CD4-positive, alpha-beta T cell treated with Interleukin-4 for 1 hour (primary cell): Measurements from ENCODE around the gene NOTCH1.

Experiments used
- DNase-seq, 2 donors: peaks; one replicate each; pipeline ENCODE4 v3.0.0-alpha.2; 2020 to 2022

Gene NOTCH1

GRCh38 chr9:136484153-136485048, 61.4 kb downstream of the NOTCH1 start:
- DNase-seq: no peak

DNA sequence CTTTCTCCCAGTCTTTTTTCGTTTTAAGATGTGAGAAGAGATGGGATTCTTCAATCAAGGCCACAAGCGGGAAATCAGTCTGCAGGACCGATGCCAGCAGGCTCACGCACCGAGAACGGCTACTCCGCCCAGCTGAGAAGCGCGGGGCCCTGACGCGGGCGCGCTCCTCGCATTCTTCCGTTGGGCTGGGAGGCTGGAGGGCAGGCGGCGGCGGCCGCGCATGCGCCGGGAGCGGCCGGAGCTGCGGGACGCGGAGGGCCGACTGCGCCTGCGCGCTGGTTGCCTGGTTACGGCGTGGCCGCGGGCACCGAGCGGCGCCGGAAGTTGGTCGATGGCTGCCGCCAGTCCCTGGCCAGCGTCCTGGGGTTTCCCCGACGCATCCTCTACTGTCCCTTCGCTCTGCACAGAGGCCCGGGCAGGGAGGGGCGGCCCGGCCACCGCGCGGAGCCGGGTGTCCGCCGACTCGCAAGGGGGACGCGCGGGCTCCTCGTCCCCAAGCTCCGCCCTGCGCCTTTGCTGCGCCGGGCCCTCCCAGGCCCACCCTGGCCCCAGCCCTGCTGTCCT, 62.2 kb downstream of the NOTCH1 start:
- DNase-seq: peak; percentile 95

DNA sequence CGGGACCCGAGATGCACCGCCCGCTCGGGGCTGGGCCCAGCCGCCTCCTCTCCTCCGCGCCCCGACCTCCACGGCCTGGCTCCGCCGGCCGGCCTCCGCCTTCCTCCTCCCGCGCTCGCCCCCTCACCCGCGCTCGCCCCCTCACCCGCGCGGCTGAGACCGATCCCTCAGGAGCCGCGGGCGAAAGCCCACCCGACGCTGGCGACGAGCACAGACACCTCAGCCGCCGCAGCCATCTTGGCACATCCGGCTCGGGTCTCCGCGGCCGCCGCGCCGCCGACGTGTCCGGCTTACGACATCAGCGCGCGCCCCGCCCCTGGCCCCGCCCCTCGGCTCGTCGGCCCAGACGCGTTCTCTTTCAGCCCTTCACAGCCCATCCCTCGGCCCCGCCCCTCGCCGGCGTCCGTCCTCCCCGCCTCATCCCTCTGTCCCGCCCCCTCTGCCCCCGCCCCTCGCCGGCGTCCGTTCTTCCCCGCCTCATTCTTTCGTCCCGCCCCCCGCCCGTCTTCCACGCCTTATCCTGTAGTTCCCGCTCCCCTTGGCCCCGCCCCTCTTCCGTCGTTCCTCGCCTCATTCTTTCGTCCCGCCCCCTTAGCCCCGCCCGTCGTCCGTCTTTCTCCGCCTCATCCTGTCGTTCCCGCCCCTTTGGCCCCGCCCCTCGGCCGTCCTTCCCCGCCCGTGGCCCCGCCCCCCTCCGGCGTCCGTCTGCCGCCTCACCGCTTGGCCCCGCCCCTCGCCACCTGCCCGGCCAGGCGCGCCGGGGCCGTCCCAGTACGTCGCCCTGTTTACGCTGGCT, 62.9 kb downstream of the NOTCH1 start, which contains the start of gene SEC16A:
Gene SEC16A (minus strand): TSS at position 248 of the 796 bp plus-strand sequence. CDS start 5,425 bp downstream, outside the sequence.
- DNase-seq: peak; percentile 98 to 99

DNA sequence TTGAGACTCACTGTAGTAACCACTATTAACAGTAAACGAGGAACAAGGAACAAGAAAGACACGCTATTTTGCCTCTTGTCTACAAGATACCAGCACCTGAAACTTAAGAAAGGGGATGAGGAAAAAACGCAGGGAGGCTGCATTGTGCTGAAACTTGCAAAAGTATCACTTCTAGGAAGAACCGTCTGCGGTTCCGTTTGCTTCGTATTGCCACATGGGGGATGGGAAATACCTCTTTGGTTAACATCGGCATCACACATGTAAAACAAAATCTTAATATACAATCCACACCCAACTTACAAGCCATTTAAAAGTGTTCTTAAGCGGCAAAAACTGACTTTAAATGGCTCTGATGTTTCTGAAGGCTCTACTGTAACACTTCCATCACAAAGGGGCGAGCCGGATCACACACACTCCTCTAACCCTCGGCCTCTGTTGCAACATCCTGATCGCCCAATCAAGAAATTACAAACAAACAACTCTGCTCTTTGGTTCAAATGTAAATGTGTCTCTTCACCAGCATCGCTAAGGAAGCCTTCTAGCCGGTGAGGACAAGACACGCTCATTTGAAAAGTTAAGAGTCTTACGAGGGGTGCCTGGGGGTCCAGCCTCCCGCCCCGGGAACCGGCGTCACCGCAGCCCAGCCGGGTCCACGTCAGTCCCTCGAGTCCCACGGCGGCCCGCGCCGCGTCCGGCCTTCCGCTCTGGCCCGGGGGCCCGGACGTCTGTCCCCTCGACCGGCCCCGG, 63.6 kb downstream of the NOTCH1 start:
- peak; percentile 61 to 65 for DNase-seq

- DNase-seq: peak in 1 of 2 donors; percentile 25
Measured at GRCh38 chr9:136481558-136481957, 64.3 kb downstream of the NOTCH1 start.

DNA sequence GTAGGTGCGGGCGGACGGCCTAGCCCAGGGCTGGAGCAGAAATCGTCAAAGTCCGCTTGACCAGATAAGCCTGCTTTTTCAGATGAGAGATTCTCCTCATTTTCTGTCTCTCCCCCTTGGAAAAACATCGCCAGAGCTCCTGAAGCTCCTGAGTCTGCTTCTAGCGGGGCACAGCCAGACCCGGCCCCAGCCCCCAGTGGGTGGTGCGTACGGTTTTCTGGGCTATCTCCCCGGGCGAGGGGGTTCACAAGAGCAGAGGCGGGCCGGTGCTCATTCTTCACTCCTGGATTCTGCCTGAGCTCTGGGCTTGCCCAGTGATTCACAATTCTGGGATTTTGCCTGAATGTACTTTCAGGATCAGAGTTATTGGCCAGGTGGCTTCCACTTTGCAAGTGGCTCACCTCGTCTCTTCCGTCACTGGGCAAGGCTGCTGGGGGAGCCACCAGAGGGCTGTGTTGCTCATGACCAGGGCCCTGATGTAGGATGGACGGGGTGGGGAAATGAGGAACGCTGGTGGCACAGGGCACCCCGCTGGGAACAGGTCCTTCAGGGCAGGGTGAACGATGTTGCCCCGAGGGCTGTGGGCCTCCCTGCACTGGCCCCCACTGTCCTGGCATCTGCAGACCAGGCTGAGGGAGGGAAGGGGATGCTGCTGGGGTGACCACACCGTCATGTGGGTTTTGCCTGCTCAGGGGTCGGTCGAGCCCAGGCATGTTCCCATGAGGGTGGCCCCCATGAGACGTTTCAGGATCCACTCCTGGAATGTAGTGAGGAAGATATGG, 69.3 kb downstream of the NOTCH1 start:
- DNase-seq: no peak

DNA sequence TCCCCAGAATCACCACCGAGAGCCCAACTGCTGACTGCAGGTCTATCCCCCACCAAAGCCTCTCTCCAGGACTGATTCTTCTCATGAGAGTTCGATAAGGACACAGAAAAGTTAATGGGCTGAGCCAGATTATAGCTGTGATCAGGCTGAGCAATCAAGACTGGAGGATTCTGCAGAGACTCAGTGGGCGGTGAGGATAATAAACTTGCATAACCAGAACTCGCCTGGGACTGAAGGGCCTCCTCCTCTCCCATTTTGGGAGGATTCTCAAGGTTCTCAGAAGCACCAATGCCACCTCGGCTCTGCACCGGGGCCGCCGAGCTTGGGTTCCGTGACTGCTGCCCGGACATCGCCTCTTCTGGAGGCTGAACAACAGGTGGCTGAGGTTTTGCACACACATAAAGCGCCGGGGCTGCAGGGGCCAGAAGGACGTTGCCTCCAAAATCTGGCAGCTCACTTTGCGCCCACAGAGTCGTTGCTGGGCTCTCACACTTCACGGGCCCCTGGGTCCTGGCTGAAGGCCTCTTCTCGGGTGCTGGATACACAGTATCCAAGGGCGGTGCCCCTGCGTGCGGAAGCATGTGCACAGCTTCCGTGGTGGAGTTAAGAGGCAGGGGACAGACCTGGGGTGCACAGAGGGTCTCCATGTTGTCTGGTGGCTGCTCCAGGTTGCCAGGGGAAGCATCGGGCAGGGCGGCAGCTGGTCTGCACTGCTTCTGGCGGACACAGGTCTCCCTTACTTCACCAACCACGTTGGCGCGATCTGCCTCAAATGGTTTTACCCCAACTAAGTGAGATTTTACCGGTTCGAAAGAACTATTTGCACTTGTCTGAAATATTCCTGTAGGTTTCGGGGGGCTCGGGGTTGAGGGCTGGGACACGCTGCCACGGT, 70.6 kb downstream of the NOTCH1 start:
- DNase-seq: no peak

- DNase-seq: no peak
Measured at GRCh38 chr9:136474021-136474640, 71.7 kb downstream of the NOTCH1 start.

DNA sequence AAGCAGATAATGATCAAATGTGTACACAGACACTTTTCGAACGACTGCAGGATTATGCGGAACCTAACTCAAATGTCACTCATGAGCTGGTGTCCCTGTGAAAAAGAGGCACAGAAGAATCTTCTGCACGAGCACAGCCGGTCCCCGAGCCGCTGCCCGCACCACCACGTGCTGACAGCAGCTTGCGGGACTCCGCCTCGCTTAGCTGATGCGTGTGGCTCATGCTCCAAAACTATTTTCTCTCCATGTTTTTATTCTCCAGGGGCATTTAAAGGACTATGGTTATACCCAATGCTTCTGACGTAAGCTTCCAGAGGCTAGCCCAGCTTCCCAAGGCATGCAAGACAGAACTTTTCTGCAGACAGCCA, 72.5 kb downstream of the NOTCH1 start:
- no peak for DNase-seq

DNA sequence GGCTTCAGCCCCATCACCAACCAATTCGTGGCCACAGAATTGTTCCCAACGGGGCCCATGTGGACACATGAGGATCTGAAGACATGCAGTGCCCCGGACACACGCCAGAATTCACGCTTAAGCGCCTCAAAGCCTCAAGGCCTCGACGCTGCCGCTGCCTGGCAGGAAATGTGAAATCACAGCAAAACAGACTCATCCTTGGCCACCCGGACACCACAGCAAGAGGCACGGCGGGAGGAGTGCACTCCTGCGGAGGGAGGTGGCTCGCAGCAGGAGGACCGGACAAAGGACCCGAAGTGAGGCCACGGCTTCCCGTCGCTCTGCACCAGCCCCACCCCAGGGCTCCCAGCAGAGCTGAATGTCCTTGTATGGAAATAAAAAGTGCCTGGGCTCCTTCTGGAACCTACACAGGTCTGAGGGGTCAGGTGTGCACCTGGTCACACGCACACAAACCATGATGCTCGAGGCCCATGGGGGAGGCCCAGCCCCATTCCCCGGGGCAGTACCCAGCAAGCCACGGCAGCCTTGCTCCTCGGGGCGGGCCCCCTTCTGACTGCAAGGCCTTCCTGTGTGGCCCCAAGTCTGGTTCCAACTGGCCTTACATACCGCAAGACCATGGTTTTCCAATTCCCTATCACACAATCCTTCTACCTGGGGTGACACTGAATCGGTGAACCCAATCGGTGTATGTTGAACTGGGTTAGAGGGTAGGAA, 73.1 kb downstream of the NOTCH1 start:
- DNase-seq: no peak

DNA sequence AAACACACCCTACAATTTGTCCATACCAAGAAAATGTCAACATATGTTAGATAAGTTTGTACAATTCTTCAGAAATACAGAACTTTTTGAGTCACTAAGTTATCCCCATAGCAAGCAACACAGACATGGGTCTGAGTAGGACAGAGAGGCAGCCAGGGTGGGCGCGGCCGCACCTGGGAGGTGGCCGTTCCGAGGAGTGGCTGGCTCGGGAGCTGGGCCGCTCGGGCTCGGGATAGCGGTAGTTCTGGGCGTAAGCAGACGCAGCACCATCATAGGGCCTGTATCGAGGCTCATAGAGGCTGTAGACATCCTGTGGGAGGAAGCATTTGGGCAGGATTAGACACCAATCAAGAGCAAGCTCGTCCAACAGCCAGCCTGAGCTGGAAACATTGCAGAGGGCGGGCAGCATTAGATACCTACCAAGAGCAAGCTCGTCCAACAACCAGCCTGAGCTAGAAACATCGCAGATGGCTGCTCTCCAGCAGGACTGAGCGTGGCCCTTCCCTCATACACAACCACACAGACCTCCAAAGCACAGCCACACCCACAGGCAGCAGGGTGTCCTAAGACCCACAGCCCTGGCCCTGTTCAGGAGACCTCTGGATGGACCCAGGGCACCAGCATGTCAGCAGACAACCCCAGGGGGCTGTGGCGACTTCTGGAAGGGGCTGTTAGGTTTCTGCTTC, 73.9 kb downstream of the NOTCH1 start:
- no peak for DNase-seq

GRCh38 chr9:136470792-136471469, 74.9 kb downstream of the NOTCH1 start:
- DNase-seq: no peak

- DNase-seq: no peak
Measured at GRCh38 chr9:136470356-136470755, 75.5 kb downstream of the NOTCH1 start.

DNA sequence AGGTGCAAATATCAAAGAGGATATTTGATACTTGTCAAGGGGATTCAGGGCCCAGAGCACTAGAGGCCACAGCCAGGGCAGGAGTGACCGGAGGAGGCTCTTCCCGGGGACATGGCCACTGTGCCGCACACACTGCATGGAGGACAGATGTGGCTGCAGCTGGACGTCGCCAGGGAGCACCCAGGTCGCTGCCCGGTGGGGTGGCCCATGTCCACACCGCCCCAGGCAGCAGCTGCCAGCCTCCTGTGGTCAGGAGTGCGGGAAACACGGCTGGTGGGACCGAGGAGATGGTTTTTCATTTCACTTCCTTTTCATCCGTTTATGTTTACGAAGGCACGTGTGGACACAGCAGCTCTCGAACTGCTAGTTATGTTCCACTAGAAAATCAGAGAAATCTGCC, 78.1 kb downstream of the NOTCH1 start:
- DNase-seq: no peak

GRCh38 chr9:136466155-136466541, 79.7 kb downstream of the NOTCH1 start:
- no peak for DNase-seq

GRCh38 chr9:136465500-136466154, 80.2 kb downstream of the NOTCH1 start:
- no peak for DNase-seq

GRCh38 chr9:136464241-136464640, 81.6 kb downstream of the NOTCH1 start:
- no peak for DNase-seq

GRCh38 chr9:136463578-136463977, 82.3 kb downstream of the NOTCH1 start:
- no peak for DNase-seq
